GM18951 (cell line): Measurements from ENCODE around the gene GET3.
A peak's percentile ranks its signal among the peaks of the same experiment; 100 is the strongest.

ENCODE experiments used
- POLR2A ChIP-seq: IDR thresholded peaks from 4 replicates; pipeline ENCODE4 v1.6.1; 2011; ENCODE audit warnings: mild to moderate bottlenecking; ENCODE audit not compliant: insufficient read length, insufficient read depth; ENCODE audit errors: extremely low read depth
- in situ Hi-C: fragments of 300-500 bp; cut with MboI; formaldehyde crosslinking; loops from one replicate; pipeline ENCODE4 v1.12.0; 2022; ENCODE audit warnings: low sequenced_read_pairs, mixed read lengths, inconsistent platforms; ENCODE audit not compliant: unreplicated experiment

Gene GET3

DNA sequence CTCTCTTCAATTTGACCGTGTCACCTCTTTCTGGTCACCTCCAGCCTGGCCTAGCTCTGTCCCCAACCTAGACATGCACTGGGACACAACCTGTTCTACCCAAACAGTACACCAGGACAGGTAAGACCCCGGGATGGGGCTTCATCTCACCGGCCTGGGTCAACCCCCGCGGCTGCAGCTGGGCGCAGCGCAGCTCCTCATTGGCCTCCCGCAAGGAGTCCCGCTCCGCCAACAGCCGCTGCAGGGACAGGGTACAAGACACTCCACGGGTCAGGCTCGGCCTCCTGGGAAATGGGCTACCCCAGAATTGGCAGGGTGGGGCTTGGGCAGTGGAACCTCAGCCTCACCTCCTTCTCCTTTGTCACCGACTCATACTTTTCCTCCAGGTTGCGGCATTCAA lies 30.4 kb downstream of the GET3 start:
- no peak for TF ChIP-seq POLR2A
- in situ Hi-C loops = no loop called here

DNA sequence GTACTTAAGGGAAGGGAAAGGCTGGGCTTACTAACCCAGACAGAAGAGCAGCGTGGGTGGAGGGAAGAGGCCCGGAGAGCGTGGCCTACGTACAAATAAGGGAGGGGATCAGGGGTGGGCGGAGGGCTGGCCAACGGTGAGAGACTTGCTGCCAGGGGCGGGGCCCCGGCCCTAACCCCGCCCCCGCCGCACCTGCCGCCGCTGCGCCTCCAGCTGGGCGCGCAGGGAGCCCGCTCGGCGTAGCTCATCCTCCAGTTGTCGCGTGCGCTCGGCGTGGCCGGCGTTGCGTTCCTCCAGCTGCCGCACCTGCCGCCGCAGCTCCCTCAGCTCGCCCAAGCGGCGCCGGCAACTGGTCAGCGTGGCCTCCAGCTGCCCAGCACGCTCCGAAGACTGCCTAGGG lies 32.4 kb downstream of the GET3 start:
- TF ChIP-seq POLR2A = no peak
- in situ Hi-C loops = no loop called here

DNA sequence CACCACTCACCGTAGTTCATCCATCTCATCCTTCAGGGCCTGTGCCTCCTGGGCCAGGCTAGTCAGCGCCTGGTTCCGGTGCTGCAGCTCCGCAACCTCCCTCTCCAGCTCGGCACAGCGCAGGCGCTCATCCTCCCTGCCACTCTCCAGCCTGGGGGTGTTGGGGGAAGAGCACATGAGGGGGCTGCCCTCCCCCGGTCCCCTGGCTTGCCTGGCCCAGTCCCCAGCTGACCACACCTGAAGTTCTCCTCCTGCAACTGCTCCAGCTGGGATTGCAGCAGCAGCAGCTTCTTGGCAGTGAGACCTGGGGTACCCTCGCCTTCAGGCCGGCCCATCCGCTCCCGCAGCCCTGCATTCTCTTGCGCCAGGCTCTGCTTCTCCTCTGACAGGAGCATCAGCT lies 33.6 kb downstream of the GET3 start:
- in situ Hi-C loops = no loop called here
- TF ChIP-seq POLR2A = no peak

DNA sequence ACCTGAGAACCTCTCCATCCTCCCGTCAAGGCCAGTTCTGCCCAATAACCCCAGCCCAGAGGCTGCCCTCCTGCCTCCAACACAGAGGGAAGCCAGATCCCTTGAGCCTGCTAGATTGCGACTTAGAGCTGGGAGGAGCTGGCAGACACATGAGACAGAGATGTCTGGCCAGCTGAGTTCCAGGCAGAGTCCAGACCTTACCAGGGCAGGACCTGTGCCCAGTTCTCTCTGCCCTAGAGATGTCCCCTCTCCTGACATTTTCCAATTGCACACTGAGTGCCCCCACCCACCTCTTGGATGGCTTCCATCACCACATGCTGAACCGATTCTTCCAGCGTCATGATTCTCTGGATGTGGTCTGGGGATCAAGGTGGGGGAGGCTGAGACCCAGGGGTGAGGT lies 35.0 kb downstream of the GET3 start:
- in situ Hi-C loops = no loop called here
- no peak for TF ChIP-seq POLR2A

DNA sequence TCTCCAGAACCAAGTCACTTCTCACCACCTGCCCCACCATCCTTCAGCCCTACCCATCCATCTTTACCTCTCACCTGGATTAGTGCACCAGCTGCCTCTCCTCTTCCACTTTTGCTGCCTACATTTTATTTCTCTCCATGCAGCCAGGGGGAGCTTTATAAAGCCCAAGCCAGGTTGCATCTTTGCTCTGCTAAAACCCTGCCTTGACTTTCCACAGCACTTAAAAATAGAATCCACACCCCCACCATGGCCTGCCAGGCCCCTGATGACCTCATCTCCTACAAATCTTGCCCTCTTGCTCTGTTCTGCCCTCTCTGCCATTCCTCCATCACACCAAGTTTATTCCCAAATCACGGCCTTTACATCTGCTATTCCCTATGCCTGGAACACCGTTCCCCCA lies 36.3 kb downstream of the GET3 start:
- in situ Hi-C loops = no loop called here
- TF ChIP-seq POLR2A = no peak

DNA sequence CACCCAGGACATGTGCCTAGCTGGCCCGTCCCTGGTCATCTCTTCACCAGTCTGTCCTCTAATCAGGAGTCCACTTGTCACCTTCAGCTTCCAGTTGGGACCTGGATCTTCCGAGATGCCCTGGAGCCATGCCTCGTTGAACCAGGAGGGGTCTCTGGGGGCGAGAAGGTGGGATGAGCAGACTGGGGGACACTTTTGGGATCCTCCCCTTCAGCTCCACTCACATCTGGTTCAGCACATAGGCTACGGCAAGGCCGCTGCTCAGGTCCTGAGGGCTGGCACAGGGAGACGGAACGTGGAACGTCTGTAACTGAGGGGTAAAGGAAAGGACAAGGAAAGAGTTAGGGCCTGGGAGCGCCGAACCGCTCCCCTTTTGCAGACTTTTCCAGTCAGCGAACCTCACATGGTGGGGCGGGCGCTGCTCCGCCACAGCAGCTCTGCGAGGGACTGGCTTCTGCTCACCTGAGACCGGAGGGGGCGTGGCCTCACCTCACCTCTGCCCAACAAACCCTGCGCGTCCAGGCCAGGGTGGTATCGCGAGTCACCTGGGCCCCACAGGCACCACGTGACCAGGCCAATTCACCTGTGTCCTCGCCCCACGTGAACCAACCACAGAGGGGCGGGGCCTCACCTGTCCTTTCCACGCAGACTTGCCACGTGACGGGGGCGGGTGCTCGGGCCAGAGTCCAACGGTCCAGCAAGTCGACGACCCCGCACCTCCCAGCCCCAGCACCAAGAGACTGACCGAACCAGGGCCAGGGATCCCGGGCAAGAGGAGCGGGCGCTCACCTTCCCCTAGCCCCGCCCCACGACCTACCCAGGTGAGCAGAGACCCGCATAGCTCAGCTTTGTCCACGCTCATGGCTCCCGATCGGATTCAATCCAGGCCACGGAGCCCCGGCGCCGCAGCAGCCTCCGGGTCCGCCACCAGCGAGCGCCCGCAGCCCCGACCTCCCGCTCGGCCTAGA lies 37.6 kb downstream of the GET3 start, which contains the start of gene HOOK2:
HOOK2 (minus strand) TSS at position 965 of the 968 bp plus-strand sequence; CDS start at position 862, 103 bp downstream.
- peak; percentile 44 for TF ChIP-seq POLR2A
- in situ Hi-C loops = no loop called here

DNA sequence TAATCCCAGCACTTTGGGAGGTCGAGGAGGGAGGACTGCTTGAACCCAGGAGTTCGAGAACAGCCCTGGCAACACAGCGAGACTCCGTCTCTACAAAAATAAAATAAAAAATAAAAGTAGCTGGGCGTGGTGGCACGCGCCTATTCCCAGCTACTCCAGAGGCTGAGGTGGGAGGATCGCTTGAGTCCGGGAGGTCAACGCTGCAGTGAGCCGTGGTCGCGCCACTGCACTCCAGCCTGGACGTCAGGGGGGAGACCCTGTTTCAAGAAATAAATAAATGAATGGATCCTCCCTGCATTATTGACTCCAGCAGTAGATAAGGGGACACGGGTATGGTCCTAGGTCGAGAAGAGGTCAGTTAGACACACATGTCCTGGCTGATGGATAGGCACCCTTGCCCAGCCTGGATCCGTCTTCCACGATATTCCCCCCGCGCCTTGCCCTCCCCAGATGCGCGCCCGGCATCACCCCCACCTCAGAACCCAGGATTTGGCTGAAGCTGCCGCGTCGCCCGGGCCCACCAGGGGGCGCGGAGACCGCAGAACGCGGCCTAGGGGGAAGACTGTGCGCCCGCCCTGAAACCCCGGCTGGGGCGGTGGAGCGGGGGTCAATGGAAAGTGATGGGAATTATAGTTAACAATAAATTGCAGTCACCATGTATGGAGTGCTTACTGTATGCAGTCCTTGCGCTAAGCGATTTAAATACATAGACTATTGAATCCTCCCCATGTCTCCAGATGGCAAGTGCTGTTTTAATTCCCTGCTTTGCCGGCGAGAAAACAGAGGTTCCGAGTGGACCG lies 40.1 kb downstream of the GET3 start:
- in situ Hi-C loops = no loop called here
- TF ChIP-seq POLR2A = no peak

DNA sequence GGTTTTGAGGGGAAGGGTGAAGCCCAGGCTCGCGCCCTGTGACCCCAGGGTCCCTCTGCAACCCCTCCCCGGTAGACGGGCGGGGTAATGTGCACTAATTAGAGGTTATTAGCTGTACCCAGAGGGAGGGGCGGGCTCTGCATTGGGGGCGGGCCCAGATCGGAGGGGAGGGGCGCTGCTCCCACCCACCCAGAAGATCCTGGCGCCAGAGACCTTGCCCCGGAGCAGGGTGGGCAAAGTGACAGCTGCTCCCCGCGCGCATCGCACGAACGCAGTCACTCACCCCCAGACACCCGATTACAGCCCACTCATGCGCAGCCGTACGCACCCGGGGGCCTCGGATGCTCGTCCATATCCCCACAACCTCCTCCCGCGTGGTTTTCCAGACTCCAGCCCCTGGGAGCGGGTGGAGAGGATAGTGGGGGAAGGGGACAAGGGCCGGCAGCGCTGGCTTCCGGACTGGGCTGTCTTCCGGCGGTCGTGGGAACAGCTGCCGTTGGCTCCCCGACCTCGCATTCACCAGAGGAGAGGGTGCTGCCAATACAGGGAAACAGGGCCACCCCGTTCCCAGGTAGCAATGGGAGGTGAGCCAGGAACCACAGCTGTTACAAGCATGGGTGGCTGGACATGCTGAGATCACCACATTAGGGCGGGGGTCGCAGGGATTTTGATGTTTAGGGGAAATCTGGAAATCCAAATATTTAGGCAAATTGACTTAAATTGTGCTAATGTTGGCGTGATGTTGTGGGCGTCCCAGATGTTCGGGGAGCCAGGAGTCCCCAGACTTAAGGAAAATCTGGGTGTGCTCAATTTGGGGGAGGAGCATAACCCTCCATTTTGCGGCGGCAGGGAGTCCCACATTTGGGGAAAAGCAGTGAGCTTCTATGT lies 41.0 kb downstream of the GET3 start:
- peak; percentile 61 for TF ChIP-seq POLR2A
- in situ Hi-C loops = no loop called here

DNA sequence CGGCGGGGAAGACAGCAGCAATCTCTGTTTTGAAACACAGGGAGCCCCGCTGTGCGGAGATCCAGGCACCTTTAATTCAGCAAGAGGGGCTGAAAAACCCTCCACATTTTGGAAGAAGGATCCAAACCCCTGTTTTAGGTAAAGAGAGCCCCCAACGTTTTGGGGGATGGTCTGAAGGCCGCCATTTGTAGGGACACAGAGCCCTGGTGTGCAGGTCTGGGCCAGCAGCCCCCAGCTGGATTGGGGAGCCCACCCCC lies 41.5 kb downstream of the GET3 start:
- in situ Hi-C loops = no loop called here
- TF ChIP-seq POLR2A = no peak

DNA sequence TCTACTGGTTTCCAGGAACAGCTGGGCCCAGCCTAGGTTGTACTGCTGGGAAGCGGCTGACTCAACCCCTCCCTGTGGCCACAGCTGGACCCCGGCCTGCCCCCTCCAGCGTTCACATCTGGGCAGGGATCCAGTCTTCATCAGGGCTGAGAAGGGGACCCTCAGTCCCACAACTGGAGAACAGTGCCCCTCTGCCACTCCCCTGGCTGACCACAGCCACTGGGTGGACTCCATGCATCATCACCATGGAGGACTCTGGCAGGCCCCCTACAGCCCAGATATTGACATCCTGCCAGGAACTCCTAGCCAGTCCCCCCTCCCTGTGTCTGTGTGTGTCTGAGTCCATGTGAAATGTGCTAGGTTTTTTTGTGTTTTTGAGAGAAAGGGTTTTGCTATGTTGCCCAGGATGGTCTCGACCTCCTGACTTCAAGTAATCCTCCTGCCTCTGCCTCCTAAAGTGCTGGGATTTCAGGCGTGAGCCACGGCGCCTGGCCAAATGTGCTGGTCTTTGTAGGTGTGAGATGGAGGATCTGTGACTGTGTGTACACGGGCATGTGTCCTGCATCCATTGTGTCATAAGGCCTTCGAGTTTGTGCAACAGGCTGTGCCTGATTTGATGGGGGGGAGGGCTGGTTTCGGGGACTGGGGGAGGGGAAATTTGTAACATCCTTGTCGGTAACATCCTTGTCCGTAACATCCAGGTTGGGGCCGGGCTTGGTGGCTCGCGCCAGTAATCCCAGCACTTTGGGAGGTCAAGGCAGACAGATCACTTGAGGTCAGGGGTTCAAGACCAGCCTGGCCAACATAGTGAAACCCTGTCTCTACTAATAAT lies 42.1 kb downstream of the GET3 start:
- TF ChIP-seq POLR2A = no peak
- in situ Hi-C loops = no loop called here

DNA sequence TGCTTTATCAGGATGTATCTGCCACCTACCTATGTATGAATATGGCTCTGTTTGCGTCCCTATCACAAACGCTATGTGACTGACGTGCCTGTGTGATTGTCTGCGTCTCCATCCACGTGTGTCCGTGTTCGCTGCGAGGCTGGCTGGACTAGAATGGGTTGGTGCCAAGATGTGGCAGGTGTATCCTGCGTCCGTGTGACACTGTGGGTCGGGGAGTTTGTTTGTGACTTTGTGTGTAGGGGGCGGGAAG lies 44.8 kb downstream of the GET3 start:
- in situ Hi-C loops = no loop called here
- no peak for TF ChIP-seq POLR2A

DNA sequence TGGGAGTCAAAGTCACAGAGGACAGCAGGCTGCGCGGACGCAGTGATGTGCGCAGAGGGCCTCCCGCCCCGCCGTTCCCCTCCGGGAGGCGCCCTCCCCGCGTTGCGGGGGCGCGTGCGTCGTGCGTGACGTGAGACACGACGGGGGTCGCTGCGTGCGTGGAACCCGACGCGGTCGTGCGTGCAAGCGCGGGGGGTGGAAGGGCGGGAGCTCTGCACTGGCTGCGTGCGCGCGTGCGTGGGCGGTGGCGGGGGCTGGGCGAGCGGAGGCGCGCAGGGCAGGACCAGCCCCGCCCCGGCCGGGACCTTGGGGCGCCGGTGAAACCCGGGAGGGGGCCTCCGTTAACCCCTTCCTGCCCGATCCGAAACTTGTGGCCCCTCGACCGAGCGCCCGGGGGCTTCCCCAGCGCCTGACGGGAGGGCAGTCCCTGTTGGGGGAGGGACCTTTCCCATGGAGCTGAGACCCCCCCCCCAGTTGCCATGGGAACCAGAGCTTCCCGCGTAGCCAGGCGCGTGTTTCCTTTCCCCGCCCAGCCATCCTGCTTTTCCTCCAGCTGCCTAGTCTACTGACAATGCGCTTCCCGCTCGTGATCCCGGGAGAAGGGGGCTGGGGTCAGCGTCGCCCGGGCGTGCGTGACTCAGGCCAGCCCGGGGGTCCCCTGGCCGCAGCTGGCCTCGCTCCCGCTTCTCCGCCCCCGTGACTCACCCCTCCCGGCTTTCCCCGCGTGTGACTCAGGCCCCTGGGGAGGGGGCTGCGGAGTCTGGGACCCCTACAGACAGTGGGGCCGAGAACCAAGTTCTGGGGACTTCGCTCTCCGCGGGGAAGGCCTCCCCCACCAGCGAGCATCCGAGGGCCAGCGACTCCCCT lies 45.4 kb downstream of the GET3 start:
- peak; percentile 59 for TF ChIP-seq POLR2A
- in situ Hi-C loops = no loop called here
